Erythroblast (primary cell): ENCODE data around the gene CTXN3.

Source experiments
- GATA1 ChIP-seq: IDR thresholded peaks from 2 replicates; pipeline ENCODE4 v1.6.1; 2011; ENCODE audit warnings: low read depth, mild to moderate bottlenecking, control low read depth, low read length, moderate library complexity
- POLR2A ChIP-seq: IDR thresholded peaks from 2 replicates; pipeline ENCODE4 v1.6.1; 2011; ENCODE audit warnings: mild to moderate bottlenecking, low read length

DNA sequence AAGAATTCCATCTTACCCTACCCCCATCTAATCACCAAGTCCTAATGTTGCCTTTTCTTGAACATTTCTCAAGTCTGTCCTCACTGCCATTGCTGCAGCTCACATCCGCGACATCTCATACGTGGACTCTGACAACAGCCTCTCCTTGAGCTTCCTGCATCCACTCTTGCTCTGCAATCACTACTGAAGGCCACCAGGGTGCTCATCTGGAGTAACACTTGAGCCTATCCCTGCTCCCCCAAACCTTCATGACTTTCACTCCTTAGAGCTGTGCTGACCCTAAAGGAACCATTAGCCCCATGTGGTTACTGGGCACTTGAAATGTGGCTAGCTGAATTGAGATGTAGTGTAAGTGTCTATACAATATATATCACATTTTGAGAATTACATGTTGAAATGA, 46.4 kb upstream of the CTXN3 start:
- TF ChIP-seq POLR2A (no peak), GATA1 (no peak)
